ENCODE data around the gene SLC4A5.

The SLC4A5 gene

DNA sequence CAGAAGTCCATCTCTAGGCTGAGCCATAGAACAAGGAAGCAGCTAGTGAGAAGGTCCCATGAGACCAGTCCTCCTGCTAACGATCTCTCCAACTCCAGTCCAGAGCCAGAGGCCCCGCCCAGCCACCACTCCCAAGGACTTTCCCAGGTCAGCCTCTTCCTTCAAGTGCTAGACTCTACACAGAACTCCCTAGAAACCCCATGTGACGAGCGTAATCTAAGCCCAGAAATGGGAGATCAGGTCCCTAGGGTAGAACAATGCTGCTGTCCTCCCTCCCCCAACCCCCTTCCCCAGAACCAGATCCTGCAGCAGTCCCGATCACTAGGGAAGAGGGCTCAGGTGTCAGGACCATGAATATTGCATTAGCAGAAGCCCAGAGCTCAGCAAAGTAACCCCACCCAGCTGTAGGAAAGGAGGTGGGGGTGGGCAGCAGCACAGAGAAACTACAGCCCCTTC is 30.0 kb upstream of the SLC4A5 start:
- no peak for TF ChIP-seq EZH2phosphoT487 (IDR thresholded peaks at IDR 0.05; ENCODE audit: borderline replicate concordance, low read length)
- TF ChIP-seq, protein P1, sequence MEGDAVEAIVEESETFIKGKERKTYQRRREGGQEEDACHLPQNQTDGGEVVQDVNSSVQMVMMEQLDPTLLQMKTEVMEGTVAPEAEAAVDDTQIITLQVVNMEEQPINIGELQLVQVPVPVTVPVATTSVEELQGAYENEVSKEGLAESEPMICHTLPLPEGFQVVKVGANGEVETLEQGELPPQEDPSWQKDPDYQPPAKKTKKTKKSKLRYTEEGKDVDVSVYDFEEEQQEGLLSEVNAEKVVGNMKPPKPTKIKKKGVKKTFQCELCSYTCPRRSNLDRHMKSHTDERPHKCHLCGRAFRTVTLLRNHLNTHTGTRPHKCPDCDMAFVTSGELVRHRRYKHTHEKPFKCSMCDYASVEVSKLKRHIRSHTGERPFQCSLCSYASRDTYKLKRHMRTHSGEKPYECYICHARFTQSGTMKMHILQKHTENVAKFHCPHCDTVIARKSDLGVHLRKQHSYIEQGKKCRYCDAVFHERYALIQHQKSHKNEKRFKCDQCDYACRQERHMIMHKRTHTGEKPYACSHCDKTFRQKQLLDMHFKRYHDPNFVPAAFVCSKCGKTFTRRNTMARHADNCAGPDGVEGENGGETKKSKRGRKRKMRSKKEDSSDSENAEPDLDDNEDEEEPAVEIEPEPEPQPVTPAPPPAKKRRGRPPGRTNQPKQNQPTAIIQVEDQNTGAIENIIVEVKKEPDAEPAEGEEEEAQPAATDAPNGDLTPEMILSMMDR (IDR thresholded peaks at IDR 0.05; ENCODE audit: low read depth, low read length, poor library complexity, severe bottlenecking), result no peak
- Histone ChIP-seq H3K4me3 (ENCODE audit: low read length) (no peak overlapping the region), H3K9me3 (ENCODE audit: control insufficient read depth, insufficient read depth, low read length) (no peaks in the 10 kb centered on the region), H3K79me2 (ENCODE audit: control insufficient read depth, low read length) (no peaks in the 10 kb centered on the region), H3F3A (ENCODE audit: control insufficient read depth, insufficient read depth) (no peaks in the 10 kb centered on the region), H3K9me2 (replicated peaks; ENCODE audit: control insufficient read depth, low read length) (no peaks in the 10 kb centered on the region), H3K4me2 (ENCODE audit: low read length) (no peak overlapping the region), H4K20me1 (ENCODE audit: control insufficient read depth, insufficient read depth, low read depth, low read length) (no peaks in the 10 kb centered on the region), H3K4me1 (ENCODE audit: control insufficient read depth, low read length) (no peaks in the 10 kb centered on the region), H3K27ac (ENCODE audit: low read depth, low read length) (no peak overlapping the region), H3K36me3 (ENCODE audit: control insufficient read depth, low read length) (peaks cover 37% of the 10 kb centered on the region), H3K27me3 (ENCODE audit: control insufficient read depth, low read length) (no peaks in the 10 kb centered on the region)

DNA sequence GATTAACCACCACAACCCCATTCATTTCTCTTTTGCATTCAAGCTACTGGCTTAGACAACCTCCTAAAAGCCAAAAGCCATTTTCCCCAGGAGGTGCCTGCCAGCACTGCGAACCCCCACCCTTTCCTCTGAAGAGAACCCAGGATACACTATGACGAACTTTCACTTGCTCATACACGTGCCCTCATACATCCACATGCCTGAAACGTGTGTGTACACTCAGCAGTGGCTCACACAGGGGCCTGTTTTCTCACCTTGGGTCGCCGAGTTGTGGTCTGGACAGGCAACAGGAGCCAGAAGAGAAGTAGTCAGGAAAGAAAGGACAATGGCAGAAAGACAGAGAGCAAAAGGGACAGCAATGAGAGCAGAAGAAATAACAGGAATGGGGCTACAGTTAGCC is 29.5 kb upstream of the SLC4A5 start:
- H3K9me2 ChIP-seq (replicated peaks; ENCODE audit: control insufficient read depth, low read length), result no peaks in the 10 kb centered on the region
- H3K36me3 ChIP-seq (ENCODE audit: control insufficient read depth, low read length), result peaks cover 40% of the 10 kb centered on the region
- no peak overlapping the region for H3K4me3 ChIP-seq (ENCODE audit: low read length)
- no peak overlapping the region for H3K4me2 ChIP-seq (ENCODE audit: low read length)
- no peaks in the 10 kb centered on the region for H3K27me3 ChIP-seq (ENCODE audit: control insufficient read depth, low read length)
- H3K79me2 ChIP-seq (ENCODE audit: control insufficient read depth, low read length), result no peaks in the 10 kb centered on the region
- no peak overlapping the region for H3K27ac ChIP-seq (ENCODE audit: low read depth, low read length)
- TF ChIP-seq, protein P1 (IDR thresholded peaks at IDR 0.05; ENCODE audit: low read depth, low read length, poor library complexity, severe bottlenecking), result no peak
- no peak for TF ChIP-seq EZH2phosphoT487 (IDR thresholded peaks at IDR 0.05; ENCODE audit: borderline replicate concordance, low read length)
- no peaks in the 10 kb centered on the region for H3K9me3 ChIP-seq (ENCODE audit: control insufficient read depth, insufficient read depth, low read length)
- H4K20me1 ChIP-seq (ENCODE audit: control insufficient read depth, insufficient read depth, low read depth, low read length), result no peaks in the 10 kb centered on the region
- no peaks in the 10 kb centered on the region for H3F3A ChIP-seq (ENCODE audit: control insufficient read depth, insufficient read depth)
- H3K4me1 ChIP-seq (ENCODE audit: control insufficient read depth, low read length), result no peaks in the 10 kb centered on the region

DNA sequence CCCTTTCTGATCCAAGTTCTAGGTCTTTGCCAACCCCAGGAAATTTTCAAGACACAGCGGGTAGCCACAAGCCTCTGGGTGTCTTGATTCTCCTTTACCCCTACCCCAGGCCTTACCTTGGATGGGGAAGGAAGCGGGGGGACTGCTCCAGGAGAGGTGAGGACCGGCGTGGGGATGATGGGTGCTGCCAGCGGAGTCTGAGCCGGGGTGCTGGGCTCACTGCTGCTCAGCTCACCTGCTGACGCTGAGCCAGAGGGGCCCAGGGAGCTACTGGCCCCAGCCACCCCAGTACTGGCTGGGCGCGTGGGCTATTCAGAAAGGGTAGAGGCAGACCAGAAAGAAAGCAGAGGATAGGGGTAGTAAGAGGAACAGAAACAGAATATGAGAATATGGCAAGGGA is 28.2 kb upstream of the SLC4A5 start:
- H3K4me2 ChIP-seq (ENCODE audit: low read length), result no peak overlapping the region
- TF ChIP-seq EZH2phosphoT487 (IDR thresholded peaks at IDR 0.05; ENCODE audit: borderline replicate concordance, low read length), result no peak
- TF ChIP-seq, protein P1 (IDR thresholded peaks at IDR 0.05; ENCODE audit: low read depth, low read length, poor library complexity, severe bottlenecking), result no peak
- H4K20me1 ChIP-seq (ENCODE audit: control insufficient read depth, insufficient read depth, low read depth, low read length), result no peaks in the 10 kb centered on the region
- no peak overlapping the region for H3K4me3 ChIP-seq (ENCODE audit: low read length)
- H3K9me2 ChIP-seq (replicated peaks; ENCODE audit: control insufficient read depth, low read length), result no peaks in the 10 kb centered on the region
- no peak overlapping the region for H3K27ac ChIP-seq (ENCODE audit: low read depth, low read length)
- H3K9me3 ChIP-seq (ENCODE audit: control insufficient read depth, insufficient read depth, low read length), result no peaks in the 10 kb centered on the region
- H3K79me2 ChIP-seq (ENCODE audit: control insufficient read depth, low read length), result no peaks in the 10 kb centered on the region
- H3K27me3 ChIP-seq (ENCODE audit: control insufficient read depth, low read length), result no peaks in the 10 kb centered on the region
- no peaks in the 10 kb centered on the region for H3K4me1 ChIP-seq (ENCODE audit: control insufficient read depth, low read length)
- H3K36me3 ChIP-seq (ENCODE audit: control insufficient read depth, low read length), result peaks cover 43% of the 10 kb centered on the region
- no peaks in the 10 kb centered on the region for H3F3A ChIP-seq (ENCODE audit: control insufficient read depth, insufficient read depth)

Measured in DOHH2 (cell line).